Loucy (cell line): ENCODE measurements around the gene B3GAT2.

ENCODE experiments used
- EZH2phosphoT487 ChIP-seq: fragments of 200-600 bp; IDR thresholded peaks from 2 replicates; pipeline ENCODE4 v1.6.1; 2018; ENCODE audit warnings: antibody characterized with exemption, mild to moderate bottlenecking, moderate library complexity, borderline replicate concordance
- TF ChIP-seq, protein P1 (sequence below): fragments of 200-600 bp; sonication (generic); conservative IDR thresholded peaks from 2 replicates; pipeline ENCODE4 v1.5.1; 2014; ENCODE audit warnings: mild to moderate bottlenecking, antibody characterized with exemption, low read length

DNA sequence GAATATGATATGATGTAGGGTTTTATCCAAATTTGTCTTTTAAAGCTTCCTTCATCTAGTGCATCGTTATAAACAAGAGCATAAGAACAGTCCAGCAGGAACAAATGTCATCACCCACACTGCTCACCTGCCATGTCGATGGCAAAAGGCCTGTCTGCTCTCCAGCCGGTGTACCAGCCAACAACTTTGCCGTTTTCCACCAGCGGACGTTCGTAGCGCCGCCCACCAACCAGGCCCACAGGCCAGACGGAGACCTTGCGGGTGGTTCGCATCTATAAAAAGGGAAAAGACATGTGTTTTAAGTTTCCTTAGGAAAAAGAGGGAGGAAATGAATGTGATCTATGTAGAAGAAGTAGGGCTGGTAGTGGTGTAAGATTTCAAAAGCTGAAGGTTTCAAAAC, 62.9 kb downstream of the B3GAT2 start:
- TF ChIP-seq, protein P1, sequence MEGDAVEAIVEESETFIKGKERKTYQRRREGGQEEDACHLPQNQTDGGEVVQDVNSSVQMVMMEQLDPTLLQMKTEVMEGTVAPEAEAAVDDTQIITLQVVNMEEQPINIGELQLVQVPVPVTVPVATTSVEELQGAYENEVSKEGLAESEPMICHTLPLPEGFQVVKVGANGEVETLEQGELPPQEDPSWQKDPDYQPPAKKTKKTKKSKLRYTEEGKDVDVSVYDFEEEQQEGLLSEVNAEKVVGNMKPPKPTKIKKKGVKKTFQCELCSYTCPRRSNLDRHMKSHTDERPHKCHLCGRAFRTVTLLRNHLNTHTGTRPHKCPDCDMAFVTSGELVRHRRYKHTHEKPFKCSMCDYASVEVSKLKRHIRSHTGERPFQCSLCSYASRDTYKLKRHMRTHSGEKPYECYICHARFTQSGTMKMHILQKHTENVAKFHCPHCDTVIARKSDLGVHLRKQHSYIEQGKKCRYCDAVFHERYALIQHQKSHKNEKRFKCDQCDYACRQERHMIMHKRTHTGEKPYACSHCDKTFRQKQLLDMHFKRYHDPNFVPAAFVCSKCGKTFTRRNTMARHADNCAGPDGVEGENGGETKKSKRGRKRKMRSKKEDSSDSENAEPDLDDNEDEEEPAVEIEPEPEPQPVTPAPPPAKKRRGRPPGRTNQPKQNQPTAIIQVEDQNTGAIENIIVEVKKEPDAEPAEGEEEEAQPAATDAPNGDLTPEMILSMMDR, result no peak
- no peak for TF ChIP-seq EZH2phosphoT487
